ENCODE measurements around the gene PEX26. TPM values are rescaled to one million over a fixed set of nuclear protein-coding genes. Genes with fewer than 3 reads are reported as not detected.
"Not testable (repeated sequence)": the region's sequence is repeated elsewhere in the genome, so short reads cannot be mapped to it uniquely, and the experiment has no call there.

The PEX26 gene
- total and polyA plus RNA-seq, 12 donors = 8.4 to 57.8 (median 34.0) TPM

DNA sequence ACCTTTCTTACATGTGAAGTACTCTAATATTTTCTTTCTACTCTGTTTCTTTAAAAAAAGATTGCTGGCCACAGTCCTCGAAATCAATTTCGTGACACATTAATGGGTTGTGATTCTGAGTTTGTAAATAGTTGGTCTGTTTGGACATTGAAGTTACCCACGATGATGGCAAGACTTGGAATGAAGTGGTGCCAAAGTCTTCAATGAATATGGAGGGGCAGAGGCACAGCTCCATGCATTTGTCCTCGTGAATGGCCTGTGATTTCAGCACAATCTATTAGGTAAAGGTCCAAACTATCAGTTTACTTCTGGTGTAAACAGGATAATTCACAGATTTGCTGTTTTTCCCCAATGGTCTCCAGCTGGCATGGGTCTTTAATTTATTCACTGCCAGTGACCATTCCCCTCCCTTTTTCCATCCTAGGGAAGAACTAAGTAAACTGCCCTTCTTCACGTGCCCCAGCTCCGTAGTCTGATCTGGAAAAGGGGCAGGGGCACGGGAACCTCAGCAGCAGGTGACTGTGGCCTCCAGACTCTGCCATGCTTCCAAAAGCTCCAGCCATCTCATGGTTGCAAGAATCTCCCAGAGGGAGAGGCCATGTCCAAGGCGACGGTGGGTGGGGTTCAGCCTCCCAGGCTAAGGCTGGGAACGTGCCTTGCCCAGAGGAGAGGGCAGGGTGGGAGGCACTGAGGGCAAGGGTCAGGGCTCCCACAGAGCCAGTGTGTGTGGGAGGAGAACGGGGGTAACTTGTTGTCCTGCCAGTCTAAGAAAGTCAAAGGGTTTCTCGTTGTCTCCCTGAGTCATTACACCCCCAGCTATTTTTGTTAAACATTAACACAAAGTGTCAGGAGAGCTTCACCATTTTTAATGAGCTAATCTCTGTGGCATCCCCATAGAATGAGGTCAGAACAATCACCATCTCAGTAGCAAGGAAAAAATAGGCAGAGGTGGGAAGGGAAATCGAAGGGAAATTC is 16.9 kb upstream of the PEX26 start:
- Histone ChIP-seq H3K27ac (no peak overlapping the region), H3K4me1 (replicated peaks in 1 of 2) (peaks cover 20 to 21% of the 10 kb centered on the region in 2 donors), H3K36me3 (replicated peaks in 1 of 2) (no peaks in the 10 kb centered on the region), H3K9me3 (replicated peaks in 1 of 3) (no peaks in the 10 kb centered on the region), H3K27me3 (no peaks in the 10 kb centered on the region), H3K4me3 (no peak overlapping the region)
- WGBS, 4 donors = 73 to 85% (median 82%) methylated on average over 10 to 13 of the region's 13 CpGs
- intact Hi-C loops (cut with DNase I) = no loop called here
- no peak for DNase-seq
- TF ChIP-seq, protein P1, sequence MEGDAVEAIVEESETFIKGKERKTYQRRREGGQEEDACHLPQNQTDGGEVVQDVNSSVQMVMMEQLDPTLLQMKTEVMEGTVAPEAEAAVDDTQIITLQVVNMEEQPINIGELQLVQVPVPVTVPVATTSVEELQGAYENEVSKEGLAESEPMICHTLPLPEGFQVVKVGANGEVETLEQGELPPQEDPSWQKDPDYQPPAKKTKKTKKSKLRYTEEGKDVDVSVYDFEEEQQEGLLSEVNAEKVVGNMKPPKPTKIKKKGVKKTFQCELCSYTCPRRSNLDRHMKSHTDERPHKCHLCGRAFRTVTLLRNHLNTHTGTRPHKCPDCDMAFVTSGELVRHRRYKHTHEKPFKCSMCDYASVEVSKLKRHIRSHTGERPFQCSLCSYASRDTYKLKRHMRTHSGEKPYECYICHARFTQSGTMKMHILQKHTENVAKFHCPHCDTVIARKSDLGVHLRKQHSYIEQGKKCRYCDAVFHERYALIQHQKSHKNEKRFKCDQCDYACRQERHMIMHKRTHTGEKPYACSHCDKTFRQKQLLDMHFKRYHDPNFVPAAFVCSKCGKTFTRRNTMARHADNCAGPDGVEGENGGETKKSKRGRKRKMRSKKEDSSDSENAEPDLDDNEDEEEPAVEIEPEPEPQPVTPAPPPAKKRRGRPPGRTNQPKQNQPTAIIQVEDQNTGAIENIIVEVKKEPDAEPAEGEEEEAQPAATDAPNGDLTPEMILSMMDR (IDR thresholded peaks at IDR 0.05) = no peak
- TF ChIP-seq POLR2A (IDR thresholded peaks at IDR 0.05) = no peak

DNA sequence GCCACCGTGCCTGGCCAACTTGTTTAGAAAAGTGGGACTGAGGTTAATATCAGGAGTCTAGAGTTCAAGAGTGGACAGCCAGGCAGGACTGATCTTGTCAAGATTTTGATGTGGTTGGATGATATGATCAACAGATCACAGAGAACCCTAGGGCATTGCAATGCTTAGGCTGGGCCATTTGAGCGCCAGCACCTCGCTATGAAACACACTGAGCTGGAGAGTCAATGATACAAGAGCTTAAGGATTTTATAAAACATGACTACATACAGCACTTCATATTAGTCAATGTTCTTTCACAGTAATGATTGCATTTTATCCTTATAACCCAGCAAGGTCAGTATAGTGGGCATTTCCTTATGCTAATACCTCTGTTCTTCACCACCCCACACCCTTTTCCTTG is 15.4 kb upstream of the PEX26 start:
- no peak for DNase-seq
- WGBS, 4 donors = 95 to 99% (median 98%) methylated on average over 3 of the region's 3 CpGs
- Histone ChIP-seq H3K36me3 (replicated peaks in 1 of 2) (no peaks in the 10 kb centered on the region), H3K9me3 (replicated peaks in 1 of 3) (no peaks in the 10 kb centered on the region), H3K4me3 (no peak overlapping the region), H3K4me1 (replicated peaks in 1 of 2) (peaks cover 6% of the 10 kb centered on the region in 2 donors), H3K27ac (no peak overlapping the region), H3K27me3 (no peaks in the 10 kb centered on the region)
- no peak for TF ChIP-seq POLR2A (IDR thresholded peaks at IDR 0.05)
- TF ChIP-seq, protein P1 (IDR thresholded peaks at IDR 0.05) = no peak
- intact Hi-C loops (cut with DNase I) = no loop called here

- DNase-seq = no peak
- Histone ChIP-seq H3K27me3 (no peaks in the 10 kb centered on the region), H3K4me1 (replicated peaks in 1 of 2) (no peaks in the 10 kb centered on the region), H3K4me3 (no peak overlapping the region), H3K9me3 (replicated peaks in 1 of 3) (no peaks in the 10 kb centered on the region), H3K27ac (no peak overlapping the region), H3K36me3 (replicated peaks in 1 of 2) (no peaks in the 10 kb centered on the region)
- TF ChIP-seq POLR2A (IDR thresholded peaks at IDR 0.05) = no peak
- TF ChIP-seq, protein P1 (IDR thresholded peaks at IDR 0.05) = no peak
- 85 to 92% (median 89%) methylated on average over 7 of the region's 7 CpGs for WGBS, 4 donors
- intact Hi-C loops (cut with DNase I) = no loop called here
These were observed 14.5 kb upstream of the PEX26 start for GRCh38 chr22:18063306-18063705.

GRCh38 chr22:18063715-18064114 is 14.1 kb upstream of the PEX26 start:
- DNase-seq = peak in 1 of 7 donors; percentile 9
- 72 to 87% (median 83%) methylated on average over 6 of the region's 6 CpGs for WGBS, 4 donors
- H3K9me3 ChIP-seq (replicated peaks in 1 of 3); H3K4me3 ChIP-seq; H3K4me1 ChIP-seq (replicated peaks in 1 of 2); H3K27ac ChIP-seq; H3K36me3 ChIP-seq (replicated peaks in 1 of 2); H3K27me3 ChIP-seq; intact Hi-C loops (cut with DNase I): not testable (repeated sequence)
